Neuron (in vitro differentiated cells): Measurements from ENCODE around the gene CLPTM1L.
"Not testable (repeated sequence)": the region's sequence is repeated elsewhere in the genome, so short reads cannot be mapped to it uniquely, and the experiment has no call there.

Experiments
- H2AFZ ChIP-seq: one replicate; pipeline ENCODE4 v1.6.1; 2013; ENCODE audit warnings: low read depth, mild to moderate bottlenecking, inconsistent platforms, low read length, moderate library complexity
- H3K27me3 ChIP-seq: one replicate; pipeline ENCODE4 v1.6.1; 2013; ENCODE audit warnings: low read length; ENCODE audit not compliant: insufficient read depth
- H3K36me3 ChIP-seq: one replicate; pipeline ENCODE4 v1.6.1; 2013; ENCODE audit warnings: low read length; ENCODE audit not compliant: insufficient read depth
- H3K4me1 ChIP-seq: one replicate; pipeline ENCODE4 v1.6.1; 2013; ENCODE audit warnings: low read length; ENCODE audit not compliant: insufficient read depth
- H3K4me3 ChIP-seq: 2 replicates; pipeline ENCODE4 v1.5.1; 2013; ENCODE audit warnings: mild to moderate bottlenecking, low read length, moderate library complexity
- H3K9me3 ChIP-seq: one replicate; pipeline ENCODE4 v1.6.1; 2013; ENCODE audit warnings: low read length

The CLPTM1L gene

GRCh38 chr5:1275397-1276391 is 69.2 kb downstream of the CLPTM1L start:
- not testable (repeated sequence) for H3K4me3 ChIP-seq, H3K36me3 ChIP-seq, H3K4me1 ChIP-seq, H3K27me3 ChIP-seq, H2AFZ ChIP-seq, H3K9me3 ChIP-seq

- Histone ChIP-seq H3K36me3 (no peaks in the 10 kb centered on the region), H2AFZ (no peak overlapping the region), H3K27me3 (no peaks in the 10 kb centered on the region)
Observed at GRCh38 chr5:1274471-1274870, 70.4 kb downstream of the CLPTM1L start.

GRCh38 chr5:1273745-1274144 is 71.2 kb downstream of the CLPTM1L start:
- H3K4me1 ChIP-seq: no peaks in the 10 kb centered on the region
- no peak overlapping the region for H2AFZ ChIP-seq
- H3K9me3 ChIP-seq: peaks cover 7% of the 10 kb centered on the region
- no peaks in the 10 kb centered on the region for H3K36me3 ChIP-seq
- H3K27me3 ChIP-seq: no peaks in the 10 kb centered on the region
- H3K4me3 ChIP-seq: no peak overlapping the region

More at GRCh38 chr5:1274471-1274870, 70.4 kb downstream of the CLPTM1L start:
- H3K4me1 ChIP-seq: no peaks in the 10 kb centered on the region
- peaks cover 7% of the 10 kb centered on the region for H3K9me3 ChIP-seq
- H3K4me3 ChIP-seq: no peak overlapping the region

GRCh38 chr5:1272201-1272600 is 72.7 kb downstream of the CLPTM1L start:
- H3K4me3 ChIP-seq: no peak overlapping the region
- no peaks in the 10 kb centered on the region for H3K4me1 ChIP-seq
- no peak overlapping the region for H2AFZ ChIP-seq
- peaks cover 2% of the 10 kb centered on the region for H3K9me3 ChIP-seq
- no peaks in the 10 kb centered on the region for H3K36me3 ChIP-seq
- H3K27me3 ChIP-seq: no peaks in the 10 kb centered on the region

- H3K4me3 ChIP-seq: no peak overlapping the region
- H3K9me3 ChIP-seq: peaks cover 2% of the 10 kb centered on the region
- no peaks in the 10 kb centered on the region for H3K27me3 ChIP-seq
- H3K4me1 ChIP-seq: no peaks in the 10 kb centered on the region
- no peaks in the 10 kb centered on the region for H3K36me3 ChIP-seq
- no peak overlapping the region for H2AFZ ChIP-seq
Observed at GRCh38 chr5:1270933-1271914, 73.7 kb downstream of the CLPTM1L start.

- Histone ChIP-seq H3K9me3 (peaks cover 2% of the 10 kb centered on the region), H3K27me3 (no peaks in the 10 kb centered on the region), H2AFZ (no peak overlapping the region)
Observed at GRCh38 chr5:1270426-1270825, 74.5 kb downstream of the CLPTM1L start.

GRCh38 chr5:1268666-1269065 is 76.2 kb downstream of the CLPTM1L start:
- Histone ChIP-seq H3K36me3 (no peaks in the 10 kb centered on the region), H3K9me3 (peaks cover 2% of the 10 kb centered on the region), H3K4me3 (no peak overlapping the region), H3K27me3 (no peaks in the 10 kb centered on the region), H3K4me1 (no peaks in the 10 kb centered on the region), H2AFZ (no peak overlapping the region)

More at GRCh38 chr5:1270426-1270825, 74.5 kb downstream of the CLPTM1L start:
- Histone ChIP-seq H3K4me3 (no peak overlapping the region), H3K36me3 (no peaks in the 10 kb centered on the region), H3K4me1 (no peaks in the 10 kb centered on the region)

GRCh38 chr5:1268056-1268455 is 76.8 kb downstream of the CLPTM1L start:
- Histone ChIP-seq H3K27me3 (no peaks in the 10 kb centered on the region), H3K9me3 (peaks cover 2% of the 10 kb centered on the region), H3K4me1 (no peaks in the 10 kb centered on the region), H2AFZ (no peak overlapping the region), H3K36me3 (no peaks in the 10 kb centered on the region), H3K4me3 (no peak overlapping the region)
